H9 (cell line): ENCODE results near the gene TRIM56. TPM values are rescaled to one million over a fixed set of nuclear protein-coding genes. Genes with fewer than 3 reads are reported as not detected.

Experiments
- DNase-seq: peaks from one replicate; pipeline ENCODE4 v3.0.0-alpha.2; 2017
- H2AFZ ChIP-seq: one replicate; pipeline ENCODE4 v1.6.1; 2013; ENCODE audit warnings: mild to moderate bottlenecking, low read length, control low read depth, moderate library complexity
- H2AK5ac ChIP-seq: 2 replicates; pipeline ENCODE4 v1.6.1; 2013; ENCODE audit warnings: low read length, control low read depth, mixed read lengths; ENCODE audit not compliant: insufficient read length
- H2BK120ac ChIP-seq: one replicate; pipeline ENCODE4 v1.6.1; 2013; ENCODE audit warnings: low read depth, mild to moderate bottlenecking, low read length, control low read depth, inconsistent platforms; ENCODE audit not compliant: poor library complexity, severe bottlenecking
- H2BK12ac ChIP-seq: 2 replicates; pipeline ENCODE4 v1.6.1; 2013; ENCODE audit warnings: low read length, control low read depth, mixed read lengths, low read depth; ENCODE audit not compliant: insufficient read length
- H2BK15ac ChIP-seq: 2 replicates; pipeline ENCODE4 v1.6.1; 2013; ENCODE audit warnings: low read depth, low read length, control low read depth
- H2BK20ac ChIP-seq: one replicate; pipeline ENCODE4 v1.6.1; 2013; ENCODE audit warnings: low read depth, mild to moderate bottlenecking, low read length, control low read depth, inconsistent platforms; ENCODE audit not compliant: poor library complexity, severe bottlenecking
- H2BK5ac ChIP-seq: 2 replicates; pipeline ENCODE4 v1.6.1; 2013; ENCODE audit warnings: low read length, control low read depth, mixed read lengths; ENCODE audit not compliant: insufficient read length
- H3K14ac ChIP-seq: 2 replicates; pipeline ENCODE4 v1.6.1; 2013; ENCODE audit warnings: low read length, control low read depth; ENCODE audit not compliant: insufficient read depth
- H3K18ac ChIP-seq: 2 replicates; pipeline ENCODE4 v1.6.1; 2013; ENCODE audit warnings: low read depth, mild to moderate bottlenecking, mixed read lengths, low read length, control low read depth; ENCODE audit not compliant: insufficient read length
- H3K23ac ChIP-seq: 2 replicates; pipeline ENCODE4 v1.6.1; 2013; ENCODE audit warnings: low read length, control low read depth, mixed read lengths, low read depth; ENCODE audit not compliant: insufficient read length
- H3K23me2 ChIP-seq: 2 replicates; pipeline ENCODE4 v1.6.1; 2013; ENCODE audit warnings: low read depth, mild to moderate bottlenecking, mixed read lengths, low read length, control low read depth; ENCODE audit not compliant: insufficient read length, poor library complexity, severe bottlenecking
- H3K27ac ChIP-seq: 2 replicates; pipeline ENCODE4 v1.5.1; 2013; ENCODE audit warnings: low read length, control low read depth, mixed read lengths, low read depth; ENCODE audit not compliant: insufficient read length
- H3K27me3 ChIP-seq: 2 replicates; pipeline ENCODE4 v1.6.1; 2013; ENCODE audit warnings: low read length, control low read depth, inconsistent platforms; ENCODE audit not compliant: insufficient read depth
- H3K4ac ChIP-seq: 2 replicates; pipeline ENCODE4 v1.6.1; 2013; ENCODE audit warnings: low read depth, mild to moderate bottlenecking, control low read depth, inconsistent platforms, low read length, moderate library complexity
- H3K4me1 ChIP-seq: 2 replicates; pipeline ENCODE4 v1.6.1; 2013; ENCODE audit warnings: low read length, control low read depth, inconsistent platforms; ENCODE audit not compliant: insufficient read depth
- H3K4me2 ChIP-seq: 2 replicates; pipeline ENCODE4 v1.6.1; 2013; ENCODE audit warnings: low read length, control low read depth, mixed read lengths; ENCODE audit not compliant: insufficient read length, insufficient read depth
- H3K56ac ChIP-seq: 2 replicates; pipeline ENCODE4 v1.6.1; 2013; ENCODE audit warnings: low read depth, mild to moderate bottlenecking, mixed read lengths, low read length, control low read depth; ENCODE audit not compliant: insufficient read length
- H3K79me1 ChIP-seq: 2 replicates; pipeline ENCODE4 v1.6.1; 2013; ENCODE audit warnings: low read depth, mild to moderate bottlenecking, moderate library complexity, low read length, control low read depth, inconsistent platforms; ENCODE audit not compliant: insufficient read depth, poor library complexity, severe bottlenecking
- H3K79me2 ChIP-seq: 2 replicates; pipeline ENCODE4 v1.6.1; 2013; ENCODE audit warnings: low read length, control low read depth, inconsistent platforms; ENCODE audit not compliant: insufficient read depth
- H3K9ac ChIP-seq: 2 replicates; pipeline ENCODE4 v1.6.1; 2013; ENCODE audit warnings: low read length, control low read depth, mixed read lengths; ENCODE audit not compliant: insufficient read length; ENCODE audit errors: extremely low read depth
- H3K9me3 ChIP-seq: one replicate; pipeline ENCODE4 v1.6.1; 2013; ENCODE audit warnings: low read depth, low read length, inconsistent platforms; ENCODE audit not compliant: control insufficient read depth
- H3T11ph ChIP-seq: one replicate; pipeline ENCODE4 v1.6.1; 2013; ENCODE audit warnings: mild to moderate bottlenecking, low read length, control low read depth, inconsistent platforms
- H4K20me1 ChIP-seq: one replicate; pipeline ENCODE4 v1.6.1; 2013; ENCODE audit not compliant: control insufficient read depth, insufficient read length, insufficient read depth
- H4K5ac ChIP-seq: 2 replicates; pipeline ENCODE4 v1.6.1; 2013; ENCODE audit warnings: low read depth, mild to moderate bottlenecking, mixed read lengths, low read length, control low read depth; ENCODE audit not compliant: insufficient read length
- H4K8ac ChIP-seq: replicated peaks from 2 replicates; pipeline ENCODE4 v1.6.1; 2013; ENCODE audit warnings: low read length, control low read depth, mixed read lengths, low read depth; ENCODE audit not compliant: insufficient read length
- H4K91ac ChIP-seq: 2 replicates; pipeline ENCODE4 v1.6.1; 2013; ENCODE audit warnings: low read depth, mild to moderate bottlenecking, moderate library complexity, mixed read lengths, low read length, control low read depth; ENCODE audit not compliant: insufficient read length
- H3K27ac Mint-ChIP-seq, 3 experiments: 2 replicates in 2 of 3; 3 replicates in 1 of 3; pipeline ENCODE4 v1.8.0; 2020 to 2021; ENCODE audit warnings: mixed read lengths in 3 of 3, mild to moderate bottlenecking in 1 of 3, moderate library complexity in 1 of 3
- H3K27me3 Mint-ChIP-seq: 2 replicates; pipeline ENCODE4 v1.8.0; 2021; ENCODE audit warnings: low read depth, mild to moderate bottlenecking, moderate library complexity, mixed read lengths
- H3K36me3 Mint-ChIP-seq, 3 experiments: 2 replicates in 2 of 3; 3 replicates in 1 of 3; pipeline ENCODE4 v1.8.0; 2020 to 2021; ENCODE audit warnings: low read depth in 3 of 3, mixed read lengths in 3 of 3; ENCODE audit not compliant: insufficient read depth in 1 of 3
- H3K4me1 Mint-ChIP-seq, 2 experiments: 2 replicates each; pipeline ENCODE4 v1.8.0; 2020; ENCODE audit warnings: mixed read lengths in 2 of 2
- H3K4me3 Mint-ChIP-seq, 2 experiments: 2 replicates in 1 of 2; 3 replicates in 1 of 2; pipeline ENCODE4 v1.8.0; 2020 to 2021; ENCODE audit warnings: mild to moderate bottlenecking in 2 of 2, mixed read lengths in 2 of 2, moderate library complexity in 1 of 2
- H3K9me3 Mint-ChIP-seq, 2 experiments: 2 replicates in 1 of 2; 3 replicates in 1 of 2; pipeline ENCODE4 v1.8.0; 2020; ENCODE audit warnings: mild to moderate bottlenecking in 2 of 2, mixed read lengths in 2 of 2, moderate library complexity in 1 of 2
- WGBS: extraction: QIAGEN DNeasy Blood & Tissue Kit; methylation state at CpG from one replicate; pipeline ENCODE4 v1.1.7; 2013; ENCODE audit warnings: missing lambda C conversion rate, low lambda C conversion rate, mixed read lengths; ENCODE audit not compliant: insufficient read length; ENCODE audit errors: extremely low coverage; 5-methylcytosine and 5-hydroxymethylcytosine counted together
- total RNA-seq: library from RNA; stranded (reverse); gene quantifications from 2 replicates; pipeline ENCODE4 v1.2.1, GENCODE V29; 2021
- TF ChIP-seq, protein P1 (sequence below): fragments of 200-600 bp; sonication (generic); conservative IDR thresholded peaks from 3 replicates; pipeline ENCODE4 v1.8.0; 2021; ENCODE audit warnings: antibody characterized with exemption, mild to moderate bottlenecking

The TRIM56 gene
- total RNA-seq, 1 experiment from 2014 or later = 21.8 TPM

DNA sequence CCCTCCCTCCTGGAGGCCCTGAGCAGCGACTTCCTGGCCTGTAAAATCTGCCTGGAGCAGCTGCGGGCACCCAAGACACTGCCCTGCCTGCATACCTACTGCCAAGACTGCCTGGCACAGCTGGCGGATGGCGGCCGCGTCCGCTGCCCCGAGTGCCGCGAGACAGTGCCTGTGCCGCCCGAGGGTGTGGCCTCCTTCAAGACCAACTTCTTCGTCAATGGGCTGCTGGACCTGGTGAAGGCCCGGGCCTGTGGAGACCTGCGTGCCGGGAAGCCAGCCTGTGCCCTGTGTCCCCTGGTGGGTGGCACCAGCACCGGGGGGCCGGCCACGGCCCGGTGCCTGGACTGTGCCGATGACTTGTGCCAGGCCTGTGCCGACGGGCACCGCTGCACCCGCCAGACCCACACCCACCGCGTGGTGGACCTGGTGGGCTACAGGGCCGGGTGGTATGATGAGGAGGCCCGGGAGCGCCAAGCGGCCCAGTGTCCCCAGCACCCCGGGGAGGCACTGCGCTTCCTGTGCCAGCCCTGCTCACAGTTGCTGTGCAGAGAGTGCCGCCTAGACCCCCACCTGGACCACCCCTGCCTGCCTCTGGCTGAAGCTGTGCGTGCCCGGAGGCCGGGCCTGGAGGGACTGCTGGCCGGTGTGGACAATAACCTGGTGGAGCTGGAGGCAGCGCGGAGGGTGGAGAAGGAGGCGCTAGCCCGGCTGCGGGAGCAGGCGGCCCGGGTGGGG lies 2.2 kb downstream of the TRIM56 start:
- Histone ChIP-seq H2BK20ac (no peak overlapping the region), H4K91ac (no peak overlapping the region), H3K18ac (no peak overlapping the region), H4K8ac (no peak overlapping the region), H3K4me1 (peaks cover 4% of the 10 kb centered on the region; the same call in 1 of the 2 replicates), H3K56ac (no peak overlapping the region), H2BK12ac (no peak overlapping the region), H2BK15ac (no peak overlapping the region), H3T11ph (no peak overlapping the region), H3K4ac (no peak overlapping the region), H3K27me3 (no peaks in the 10 kb centered on the region), H2AFZ (no peak overlapping the region), H3K79me1 (peaks cover 3% of the 10 kb centered on the region), H2AK5ac (no peak overlapping the region), H3K14ac (no peak overlapping the region), H3K23me2 (peaks cover 15% of the 10 kb centered on the region), H3K79me2 (peaks cover 4% of the 10 kb centered on the region; the same call in 1 of the 2 replicates), H2BK5ac (no peak overlapping the region), H2BK120ac (no peak overlapping the region), H3K23ac (no peak overlapping the region), H3K9me3 (no peaks in the 10 kb centered on the region), H4K20me1 (no peaks in the 10 kb centered on the region), H4K5ac (no peak overlapping the region), H3K27ac (no peak overlapping the region), H3K9ac (no peak overlapping the region), H3K4me2 (no peak overlapping the region)
- Mint-ChIP-seq H3K4me3 (no peak overlapping the region), H3K9me3 (peaks cover 9% of the 10 kb centered on the region in 2 experiments), H3K36me3 (peaks cover 14 to 36% (median 23%) of the 10 kb centered on the region in 3 experiments; a peak in 6 of 7 replicates), H3K27me3 (peaks cover 2% of the 10 kb centered on the region; the same call in 1 of the 2 replicates), H3K27ac (no peak overlapping the region), H3K4me1 (peaks cover 10 to 12% of the 10 kb centered on the region in 2 experiments)
- TF ChIP-seq, protein P1, sequence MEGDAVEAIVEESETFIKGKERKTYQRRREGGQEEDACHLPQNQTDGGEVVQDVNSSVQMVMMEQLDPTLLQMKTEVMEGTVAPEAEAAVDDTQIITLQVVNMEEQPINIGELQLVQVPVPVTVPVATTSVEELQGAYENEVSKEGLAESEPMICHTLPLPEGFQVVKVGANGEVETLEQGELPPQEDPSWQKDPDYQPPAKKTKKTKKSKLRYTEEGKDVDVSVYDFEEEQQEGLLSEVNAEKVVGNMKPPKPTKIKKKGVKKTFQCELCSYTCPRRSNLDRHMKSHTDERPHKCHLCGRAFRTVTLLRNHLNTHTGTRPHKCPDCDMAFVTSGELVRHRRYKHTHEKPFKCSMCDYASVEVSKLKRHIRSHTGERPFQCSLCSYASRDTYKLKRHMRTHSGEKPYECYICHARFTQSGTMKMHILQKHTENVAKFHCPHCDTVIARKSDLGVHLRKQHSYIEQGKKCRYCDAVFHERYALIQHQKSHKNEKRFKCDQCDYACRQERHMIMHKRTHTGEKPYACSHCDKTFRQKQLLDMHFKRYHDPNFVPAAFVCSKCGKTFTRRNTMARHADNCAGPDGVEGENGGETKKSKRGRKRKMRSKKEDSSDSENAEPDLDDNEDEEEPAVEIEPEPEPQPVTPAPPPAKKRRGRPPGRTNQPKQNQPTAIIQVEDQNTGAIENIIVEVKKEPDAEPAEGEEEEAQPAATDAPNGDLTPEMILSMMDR = no peak
- DNase-seq = no peak
- WGBS = no CpG with 5 or more reads among the region's 45 CpGs
